ENCODE data around the gene GSTO2.

GSTO2 gene

DNA sequence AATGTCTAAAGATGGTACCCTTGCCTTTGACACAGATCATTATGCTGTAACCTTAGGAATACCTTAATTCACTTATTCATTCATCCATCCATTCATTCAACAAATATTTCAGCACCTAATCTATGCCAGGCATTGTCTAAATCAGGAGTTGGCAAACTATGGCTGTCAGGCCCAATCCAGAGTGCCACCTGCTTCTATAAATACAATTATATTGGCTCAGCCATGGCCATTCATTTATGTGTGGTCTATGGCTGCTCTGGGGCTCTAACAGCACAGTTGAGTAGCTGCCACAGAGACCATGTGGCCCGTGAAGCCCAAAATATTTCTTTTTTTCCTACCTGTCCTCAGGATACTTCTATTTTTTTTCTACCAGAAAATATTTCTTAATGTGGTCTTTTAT, 75.2 kb downstream of the GSTO2 start:
- no peak for DNase-seq

- DNase-seq, result no peak
These were observed 76.5 kb downstream of the GSTO2 start for GRCh38 chr10:104345515-104345914.

GRCh38 chr10:104345941-104346340, 77.0 kb downstream of the GSTO2 start:
- DNase-seq, result no peak

DNA sequence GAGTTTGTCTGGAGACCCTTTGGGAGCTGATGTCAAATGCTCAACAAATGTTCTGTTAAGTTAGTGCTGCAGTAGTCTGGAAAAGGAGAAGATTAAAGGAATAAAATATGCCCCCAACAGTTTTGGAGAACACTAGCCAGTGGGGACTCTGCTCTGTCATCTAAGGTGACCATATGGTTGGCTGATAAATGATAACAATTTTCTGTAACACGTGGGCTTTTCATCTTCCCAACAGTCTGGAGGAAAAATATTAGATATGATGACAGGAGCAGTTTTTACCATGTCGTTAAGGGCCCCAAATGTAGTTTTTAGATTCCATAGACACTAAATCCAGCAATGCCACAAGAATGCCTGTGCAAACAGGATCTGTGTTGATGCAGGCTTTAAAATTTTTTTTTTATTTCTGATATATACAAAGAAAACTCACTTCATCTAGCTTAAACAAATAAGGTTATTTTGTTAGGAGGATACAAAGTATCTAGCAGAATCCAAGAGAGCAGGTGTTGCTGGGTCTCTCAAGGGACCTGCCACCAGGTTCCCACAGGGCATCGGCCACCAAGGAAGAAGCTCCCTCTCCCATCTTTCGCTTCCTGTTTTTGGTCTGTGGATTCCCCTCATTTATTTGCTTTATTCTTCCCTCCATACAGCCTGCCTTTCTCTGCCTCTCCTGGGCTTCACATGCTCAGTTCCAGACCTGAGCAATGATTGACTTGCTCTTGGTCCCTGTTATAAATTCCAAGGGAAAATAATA, 78.5 kb downstream of the GSTO2 start:
- no peak for DNase-seq

GRCh38 chr10:104348601-104349000, 79.6 kb downstream of the GSTO2 start:
- DNase-seq, result no peak

DNA sequence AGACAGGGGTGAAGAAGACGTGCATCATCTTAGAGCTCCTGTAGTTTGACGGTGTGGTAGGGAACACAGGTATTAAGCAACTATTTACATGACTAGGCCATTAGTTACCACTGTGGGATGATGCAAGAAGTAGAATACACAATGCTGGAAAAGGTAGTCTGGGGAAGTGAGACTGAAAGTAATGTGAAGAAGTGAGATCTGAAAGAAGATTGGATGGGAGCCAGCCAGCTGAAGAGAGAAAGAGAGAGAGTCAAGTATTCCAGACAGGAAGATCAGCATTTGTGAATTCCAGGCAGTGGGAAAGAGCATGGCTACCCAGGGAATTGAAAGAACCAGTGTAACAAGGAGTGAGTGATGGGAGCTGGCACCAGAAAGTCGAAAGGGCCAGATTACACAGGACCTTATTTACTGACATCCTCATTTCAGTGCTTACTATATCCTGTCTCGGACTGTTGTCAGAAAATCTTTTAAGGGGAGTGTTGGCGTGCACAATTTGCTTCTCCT, 80.7 kb downstream of the GSTO2 start:
- DNase-seq, result no peak

DNA sequence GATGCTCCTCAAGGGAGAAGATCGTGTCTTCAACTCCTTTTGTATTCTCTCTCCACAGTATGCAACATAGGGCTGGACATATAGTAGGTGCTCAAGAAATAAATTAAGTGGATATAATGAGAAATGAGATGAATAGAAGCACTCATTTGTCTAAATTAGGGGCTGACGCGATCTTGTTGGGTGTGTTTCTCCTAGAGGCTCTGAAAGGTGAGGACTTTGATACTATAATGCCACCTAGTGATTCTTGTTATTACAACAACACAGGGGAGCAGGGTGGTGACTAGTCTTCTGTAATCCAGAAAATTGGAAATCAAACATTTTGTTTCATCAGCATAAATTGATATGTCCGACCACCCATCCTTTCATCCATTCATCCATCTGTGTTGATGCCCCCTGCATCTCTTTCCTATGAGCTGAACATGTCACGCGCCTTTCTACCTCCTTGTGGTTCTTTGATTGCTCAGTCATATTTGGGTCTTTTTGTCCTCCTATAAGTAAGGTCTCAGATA, 81.2 kb downstream of the GSTO2 start:
- no peak for DNase-seq

GRCh38 chr10:104351061-104351702, 82.2 kb downstream of the GSTO2 start:
- no peak for DNase-seq

DNA sequence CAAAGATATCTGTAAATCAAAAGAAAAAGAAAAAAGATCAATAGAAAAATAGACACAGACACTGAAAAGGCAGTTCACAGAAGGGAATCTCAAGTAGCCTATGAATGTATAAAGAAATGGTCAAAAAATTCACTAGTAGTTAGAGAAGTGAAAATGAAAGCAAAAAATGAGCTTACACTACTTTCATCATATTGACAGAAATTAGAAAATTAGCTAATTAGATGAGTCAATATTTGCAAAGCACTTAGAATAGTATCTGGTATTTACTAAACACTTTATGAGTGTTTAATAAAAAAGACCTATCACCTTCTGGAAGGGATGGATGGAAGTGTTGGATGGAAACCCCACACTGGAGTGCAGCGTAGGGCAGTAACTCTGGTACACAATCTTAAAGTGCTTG, 82.9 kb downstream of the GSTO2 start:
- no peak for DNase-seq

GRCh38 chr10:104353325-104354048, 84.5 kb downstream of the GSTO2 start, which contains the start of gene CFAP58:
Gene CFAP58, plus strand, starts transcription at chr10:104353833. Its CDS starts 65 bp downstream, at chr10:104353898.
- DNase-seq, result peak; percentile 86
